DOHH2 (cell line): Measurements from ENCODE around the gene ZNF319.

ENCODE experiments used
- H3F3A ChIP-seq: fragments of 200-600 bp; sonication (generic), shearing (Covaris generic); 2 replicates; pipeline ENCODE4 v1.6.0; 2016; ENCODE audit warnings: antibody characterized with exemption, mild to moderate bottlenecking; ENCODE audit not compliant: control insufficient read depth, insufficient read depth
- H3K27ac ChIP-seq: fragments of 200-600 bp; sonication (generic); 2 replicates; pipeline ENCODE4 v1.5.1; 2014; ENCODE audit warnings: low read depth, mild to moderate bottlenecking, low read length, moderate library complexity
- H3K27me3 ChIP-seq: fragments of 200-600 bp; sonication (generic); 2 replicates; pipeline ENCODE4 v1.6.1; 2014; ENCODE audit warnings: mild to moderate bottlenecking, low read length, mixed read lengths; ENCODE audit not compliant: control insufficient read depth
- H3K36me3 ChIP-seq: fragments of 200-600 bp; sonication (generic); 2 replicates; pipeline ENCODE4 v1.6.1; 2014; ENCODE audit warnings: mild to moderate bottlenecking, low read length, moderate library complexity, mixed read lengths; ENCODE audit not compliant: control insufficient read depth
- H3K4me1 ChIP-seq: fragments of 200-600 bp; sonication (generic); 2 replicates; pipeline ENCODE4 v1.6.1; 2014; ENCODE audit warnings: mild to moderate bottlenecking, low read length, mixed read lengths; ENCODE audit not compliant: control insufficient read depth
- H3K4me2 ChIP-seq: fragments of 200-600 bp; sonication (generic); 2 replicates; pipeline ENCODE4 v1.6.0; 2014; ENCODE audit warnings: mild to moderate bottlenecking, low read length, moderate library complexity
- H3K4me3 ChIP-seq: fragments of 200-600 bp; sonication (generic); 2 replicates; pipeline ENCODE4 v1.5.1; 2014; ENCODE audit warnings: mild to moderate bottlenecking, low read length, mixed read lengths
- H3K79me2 ChIP-seq: fragments of 200-600 bp; sonication (generic); 2 replicates; pipeline ENCODE4 v1.6.1; 2014; ENCODE audit warnings: mild to moderate bottlenecking, low read length, mixed read lengths; ENCODE audit not compliant: control insufficient read depth
- H3K9me2 ChIP-seq: fragments of 200-600 bp; sonication (generic); replicated peaks from 2 replicates; pipeline ENCODE4 v1.6.1; 2014; ENCODE audit warnings: mild to moderate bottlenecking, low read length, mixed read lengths; ENCODE audit not compliant: control insufficient read depth
- H3K9me3 ChIP-seq: fragments of 200-600 bp; sonication (generic); 2 replicates; pipeline ENCODE4 v1.6.1; 2014; ENCODE audit warnings: antibody characterized with exemption, low read length, mixed read lengths; ENCODE audit not compliant: control insufficient read depth, insufficient read depth
- H4K20me1 ChIP-seq: fragments of 200-600 bp; sonication (generic); 2 replicates; pipeline ENCODE4 v1.6.0; 2014; ENCODE audit warnings: low read depth, mild to moderate bottlenecking, antibody characterized with exemption, low read length, moderate library complexity; ENCODE audit not compliant: control insufficient read depth, insufficient read depth
- EZH2phosphoT487 ChIP-seq: fragments of 200-600 bp; sonication (generic); IDR thresholded peaks from 2 replicates; pipeline ENCODE4 v1.6.1; 2017; ENCODE audit warnings: borderline replicate concordance, mild to moderate bottlenecking, antibody characterized with exemption, low read length, moderate library complexity, mixed read lengths
- TF ChIP-seq, protein P1 (sequence below): fragments of 200-600 bp; sonication (generic); IDR thresholded peaks from one replicate; pipeline ENCODE4 v1.5.1; 2014; ENCODE audit warnings: antibody characterized with exemption, mild to moderate bottlenecking, low read depth, low read length; ENCODE audit not compliant: poor library complexity, severe bottlenecking

The ZNF319 gene

DNA sequence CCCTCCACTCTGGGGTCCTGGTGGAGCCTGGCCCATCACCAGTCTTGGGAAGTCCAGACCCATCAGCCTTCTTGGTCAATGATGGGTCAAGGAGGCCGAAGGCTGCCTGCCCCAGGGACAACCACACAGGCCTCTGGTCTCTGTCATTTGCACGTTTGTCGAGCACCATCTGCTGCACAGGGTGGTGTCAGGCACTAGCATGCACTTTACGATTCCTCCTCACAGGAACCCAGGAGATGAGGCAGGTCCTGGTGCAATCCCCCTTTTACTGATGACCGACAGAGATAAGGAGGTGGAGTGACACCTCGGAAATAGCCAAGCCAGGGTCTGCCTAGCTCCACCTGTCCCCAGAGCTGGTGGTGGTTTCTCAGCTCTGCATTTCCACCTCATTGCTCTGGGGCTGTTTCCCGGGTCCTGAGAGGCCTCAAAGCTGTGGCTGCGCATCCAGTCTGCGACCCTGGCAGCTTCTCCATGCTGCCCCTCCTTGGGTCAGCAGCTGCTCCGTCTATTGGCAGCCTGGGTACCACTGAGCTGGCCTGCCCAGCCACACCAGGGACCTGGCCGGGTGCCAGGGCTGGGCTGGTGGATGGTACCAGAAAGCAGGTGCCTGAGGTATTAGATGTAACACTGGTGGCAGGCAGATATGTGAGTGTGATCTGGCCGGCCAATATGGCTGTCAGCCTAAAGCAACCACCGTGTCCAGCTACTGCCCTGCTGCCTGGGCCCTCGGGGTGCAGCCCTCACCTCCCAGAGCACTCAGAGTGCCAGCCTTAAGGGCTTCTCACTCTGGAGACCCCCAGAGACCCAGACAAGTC is 35.1 kb upstream of the ZNF319 start:
- H3K4me3 ChIP-seq, result peak overlapping the region; percentile 83
- H3K36me3 ChIP-seq, result no peaks in the 10 kb centered on the region
- H3K79me2 ChIP-seq, result peaks cover 8% of the 10 kb centered on the region
- H4K20me1 ChIP-seq, result no peaks in the 10 kb centered on the region
- H3F3A ChIP-seq, result peaks cover 9% of the 10 kb centered on the region
- H3K4me1 ChIP-seq, result peaks cover 64% of the 10 kb centered on the region
- H3K4me2 ChIP-seq, result peak overlapping the region; percentile 100
- peak overlapping the region; percentile 98 for H3K27ac ChIP-seq
- H3K9me2 ChIP-seq, result no peaks in the 10 kb centered on the region
- no peaks in the 10 kb centered on the region for H3K9me3 ChIP-seq
- TF ChIP-seq, protein P1, sequence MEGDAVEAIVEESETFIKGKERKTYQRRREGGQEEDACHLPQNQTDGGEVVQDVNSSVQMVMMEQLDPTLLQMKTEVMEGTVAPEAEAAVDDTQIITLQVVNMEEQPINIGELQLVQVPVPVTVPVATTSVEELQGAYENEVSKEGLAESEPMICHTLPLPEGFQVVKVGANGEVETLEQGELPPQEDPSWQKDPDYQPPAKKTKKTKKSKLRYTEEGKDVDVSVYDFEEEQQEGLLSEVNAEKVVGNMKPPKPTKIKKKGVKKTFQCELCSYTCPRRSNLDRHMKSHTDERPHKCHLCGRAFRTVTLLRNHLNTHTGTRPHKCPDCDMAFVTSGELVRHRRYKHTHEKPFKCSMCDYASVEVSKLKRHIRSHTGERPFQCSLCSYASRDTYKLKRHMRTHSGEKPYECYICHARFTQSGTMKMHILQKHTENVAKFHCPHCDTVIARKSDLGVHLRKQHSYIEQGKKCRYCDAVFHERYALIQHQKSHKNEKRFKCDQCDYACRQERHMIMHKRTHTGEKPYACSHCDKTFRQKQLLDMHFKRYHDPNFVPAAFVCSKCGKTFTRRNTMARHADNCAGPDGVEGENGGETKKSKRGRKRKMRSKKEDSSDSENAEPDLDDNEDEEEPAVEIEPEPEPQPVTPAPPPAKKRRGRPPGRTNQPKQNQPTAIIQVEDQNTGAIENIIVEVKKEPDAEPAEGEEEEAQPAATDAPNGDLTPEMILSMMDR, result peak; percentile 54
- no peak for TF ChIP-seq EZH2phosphoT487
- H3K27me3 ChIP-seq, result no peaks in the 10 kb centered on the region

DNA sequence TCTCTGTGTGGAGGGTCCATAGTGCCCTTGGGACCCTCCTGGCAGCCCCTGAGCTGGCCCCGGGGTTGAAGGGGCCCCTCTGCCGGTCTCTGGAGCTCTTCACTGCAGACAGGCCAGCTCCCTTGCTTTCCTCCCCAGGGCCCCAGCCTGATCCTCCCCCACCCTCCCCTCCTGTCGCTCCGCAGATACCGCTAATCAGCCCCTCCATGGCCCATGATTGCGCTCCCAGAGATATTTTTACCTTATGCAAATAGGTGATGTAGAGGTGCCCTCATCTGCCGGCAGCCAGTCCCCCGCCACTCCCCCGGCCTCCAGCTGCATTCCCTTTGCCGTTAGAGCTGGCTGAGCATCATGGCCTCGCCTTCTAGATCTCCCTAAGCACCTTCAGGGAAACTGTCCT is 34.3 kb upstream of the ZNF319 start:
- peaks cover 64% of the 10 kb centered on the region for H3K4me1 ChIP-seq
- H3K4me2 ChIP-seq, result peak overlapping the region; percentile 100
- H3F3A ChIP-seq, result peaks cover 9% of the 10 kb centered on the region
- peaks cover 8% of the 10 kb centered on the region for H3K79me2 ChIP-seq
- no peaks in the 10 kb centered on the region for H3K9me2 ChIP-seq
- peak overlapping the region; percentile 83 for H3K4me3 ChIP-seq
- no peaks in the 10 kb centered on the region for H3K27me3 ChIP-seq
- no peaks in the 10 kb centered on the region for H4K20me1 ChIP-seq
- no peaks in the 10 kb centered on the region for H3K9me3 ChIP-seq
- H3K27ac ChIP-seq, result peak overlapping the region; percentile 98
- no peaks in the 10 kb centered on the region for H3K36me3 ChIP-seq
- no peak for TF ChIP-seq EZH2phosphoT487
- TF ChIP-seq, protein P1, result no peak

DNA sequence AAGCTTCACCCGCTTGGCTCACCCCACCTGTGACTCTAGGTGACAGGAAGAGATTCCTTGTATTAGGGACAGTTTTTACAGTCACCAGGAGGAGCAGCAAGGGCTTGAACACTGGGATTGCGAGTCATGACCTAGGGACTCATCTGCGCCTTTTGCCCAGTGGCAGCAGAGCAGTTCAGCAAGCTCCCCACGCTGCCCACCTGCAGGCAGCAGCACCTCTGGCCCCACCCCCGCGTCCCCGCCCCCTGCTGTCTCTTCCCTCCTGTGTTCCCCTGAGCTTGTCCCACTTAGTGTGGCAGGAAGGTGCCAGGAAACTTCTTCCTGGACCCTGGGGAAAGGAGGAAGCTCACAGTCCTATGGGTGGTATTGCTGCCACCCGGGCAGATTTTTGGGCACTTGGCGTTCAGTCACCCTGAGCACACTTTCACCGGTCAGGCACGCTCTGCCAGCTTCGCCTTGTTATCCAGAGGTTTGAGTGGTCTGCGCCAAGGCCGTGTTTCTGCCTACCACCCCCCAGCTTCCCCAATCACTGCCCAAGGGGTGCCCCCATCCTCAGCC is 33.7 kb upstream of the ZNF319 start:
- H3K27ac ChIP-seq, result peak overlapping the region; percentile 98
- H3K36me3 ChIP-seq, result no peaks in the 10 kb centered on the region
- no peaks in the 10 kb centered on the region for H4K20me1 ChIP-seq
- peaks cover 9% of the 10 kb centered on the region for H3F3A ChIP-seq
- no peaks in the 10 kb centered on the region for H3K9me2 ChIP-seq
- H3K79me2 ChIP-seq, result peaks cover 8% of the 10 kb centered on the region
- no peaks in the 10 kb centered on the region for H3K27me3 ChIP-seq
- peak overlapping the region; percentile 100 for H3K4me2 ChIP-seq
- H3K4me3 ChIP-seq, result peak overlapping the region; percentile 83
- no peak for TF ChIP-seq EZH2phosphoT487
- TF ChIP-seq, protein P1, result no peak
- peaks cover 58% of the 10 kb centered on the region for H3K4me1 ChIP-seq
- H3K9me3 ChIP-seq, result no peaks in the 10 kb centered on the region
